Activated CD4-positive, alpha-beta T cell treated with anti-CD3 and anti-CD28 coated beads, Interleukin-2, amount 50 U/mL, for 48 hours (primary cell): Measurements from ENCODE around the gene IL1RL1.

Experiments
- DNase-seq, 2 experiments: peaks; one replicate each; pipeline ENCODE4 v3.0.0-alpha.2; 2020

The IL1RL1 gene

DNA sequence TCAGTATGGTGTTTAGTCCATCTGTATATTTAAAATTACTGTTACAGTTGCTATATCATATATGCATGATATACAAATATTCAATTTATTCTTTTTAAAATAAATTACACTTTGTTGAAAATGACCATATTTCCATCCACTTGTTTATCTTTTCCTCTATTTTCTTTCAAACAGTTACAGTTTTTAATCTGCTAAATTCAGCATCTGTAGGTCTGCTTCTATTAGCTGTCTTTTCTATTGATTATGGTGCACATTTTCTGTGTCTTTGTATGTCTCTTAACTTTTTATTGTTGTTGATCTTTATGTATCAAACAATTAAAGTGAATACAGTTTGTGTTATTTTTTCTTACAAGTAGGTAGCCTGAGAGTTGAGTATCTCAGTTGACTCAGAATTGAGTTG is 72.4 kb downstream of the IL1RL1 start:
- no peak for DNase-seq

DNA sequence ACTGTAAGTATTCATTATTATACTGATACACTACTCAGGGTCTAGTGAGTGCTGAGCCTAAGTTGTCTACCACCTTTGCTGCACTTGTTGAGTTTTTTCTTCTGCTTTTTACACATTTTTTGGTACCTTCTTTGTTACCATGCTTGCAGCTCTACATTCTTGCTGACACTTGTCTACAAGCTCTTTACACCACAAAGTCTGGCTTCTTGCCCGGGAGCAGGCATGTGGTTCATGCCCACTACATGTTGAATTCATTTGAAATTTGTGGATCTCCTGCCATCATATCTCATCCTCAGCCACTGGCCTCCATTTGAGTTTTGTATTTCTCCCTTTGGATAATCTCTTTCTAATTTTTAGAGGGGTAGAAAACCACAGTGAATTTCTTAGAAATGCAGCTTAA is 74.2 kb downstream of the IL1RL1 start:
- DNase-seq: no peak

DNA sequence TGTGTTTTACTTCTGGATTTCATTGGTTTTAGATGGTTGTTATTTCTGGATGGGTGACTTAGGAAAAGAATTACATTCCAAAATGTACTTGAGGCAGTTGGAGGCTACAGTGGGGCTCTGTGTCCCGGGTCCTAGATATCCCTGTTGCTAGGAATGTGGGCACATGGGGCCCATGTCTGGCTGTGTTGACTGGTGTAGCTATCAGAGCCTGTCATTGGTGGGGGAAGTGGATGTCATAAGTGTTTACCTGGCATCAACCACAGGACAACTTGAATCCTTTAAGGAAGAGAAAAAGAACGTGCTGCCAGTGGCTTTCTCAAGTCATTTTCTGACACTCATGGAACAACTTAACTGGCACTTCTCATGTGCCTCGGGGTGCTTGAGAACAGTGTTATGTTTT is 74.6 kb downstream of the IL1RL1 start:
- DNase-seq: no peak

DNA sequence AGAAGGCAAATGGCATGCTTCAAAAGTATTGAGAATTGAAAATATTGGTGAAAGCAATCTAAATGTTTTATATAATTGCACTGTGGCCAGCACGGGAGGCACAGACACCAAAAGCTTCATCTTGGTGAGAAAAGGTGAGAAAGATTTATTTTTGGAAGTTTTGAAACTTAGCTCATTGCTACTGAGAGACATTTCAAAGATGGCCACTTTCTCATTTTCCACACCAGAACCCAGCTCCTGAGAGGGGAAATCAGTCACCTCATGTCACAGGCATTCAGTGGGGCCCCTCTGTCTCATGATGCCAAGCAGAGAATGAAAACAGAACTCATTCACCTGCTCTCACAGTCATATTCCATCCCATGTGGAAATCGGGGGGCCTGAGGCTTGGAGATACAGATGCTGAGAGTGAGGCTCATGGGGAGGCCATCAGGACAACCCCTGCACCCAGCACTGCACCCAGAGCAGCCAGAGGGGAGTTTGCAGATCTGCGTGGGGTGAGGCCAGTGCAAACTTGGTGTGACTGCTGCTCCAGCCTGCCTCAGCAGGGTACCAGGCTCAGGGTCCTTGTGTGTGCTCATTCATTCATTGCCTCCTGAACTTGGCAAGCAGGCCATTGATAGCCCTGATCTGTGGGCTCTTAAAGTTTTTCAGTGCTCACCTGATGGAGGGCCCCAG is 75.6 kb downstream of the IL1RL1 start:
- no peak for DNase-seq

DNA sequence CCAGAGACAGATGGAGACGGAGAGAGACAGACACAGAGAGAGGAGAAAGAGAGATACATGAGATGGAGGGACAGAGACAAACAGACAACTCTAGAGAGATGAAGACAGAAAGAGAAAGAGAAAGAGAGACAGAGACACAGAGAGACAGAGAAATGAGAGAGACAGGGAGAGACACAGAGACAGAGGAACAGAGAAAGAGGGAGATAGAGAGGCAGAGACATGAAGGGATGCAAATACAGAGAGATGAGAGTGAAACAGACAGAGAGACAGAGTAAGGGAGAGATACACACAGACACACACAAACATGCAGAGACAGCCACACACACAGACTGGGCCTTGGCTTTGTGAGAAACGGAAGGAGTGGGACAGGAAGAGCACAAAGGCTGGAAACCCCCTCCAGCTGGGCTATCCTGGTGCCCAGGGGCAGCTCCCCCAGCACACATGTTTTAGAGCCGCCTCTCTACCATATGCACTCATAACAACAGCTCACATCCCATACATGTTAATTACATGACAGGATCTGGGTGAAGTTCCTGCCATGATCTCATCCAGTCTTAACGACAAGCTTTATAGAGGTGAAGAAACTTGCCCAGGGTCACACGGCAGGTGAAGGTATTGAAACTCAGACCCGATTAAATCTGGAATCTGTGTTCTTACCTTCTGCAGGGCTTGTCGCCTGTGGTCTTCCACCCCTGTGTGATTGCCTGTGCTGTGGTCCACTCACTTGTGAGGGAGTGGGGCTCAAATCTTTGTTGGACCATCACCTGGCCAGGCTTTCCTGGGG is 76.6 kb downstream of the IL1RL1 start:
- no peak for DNase-seq

DNA sequence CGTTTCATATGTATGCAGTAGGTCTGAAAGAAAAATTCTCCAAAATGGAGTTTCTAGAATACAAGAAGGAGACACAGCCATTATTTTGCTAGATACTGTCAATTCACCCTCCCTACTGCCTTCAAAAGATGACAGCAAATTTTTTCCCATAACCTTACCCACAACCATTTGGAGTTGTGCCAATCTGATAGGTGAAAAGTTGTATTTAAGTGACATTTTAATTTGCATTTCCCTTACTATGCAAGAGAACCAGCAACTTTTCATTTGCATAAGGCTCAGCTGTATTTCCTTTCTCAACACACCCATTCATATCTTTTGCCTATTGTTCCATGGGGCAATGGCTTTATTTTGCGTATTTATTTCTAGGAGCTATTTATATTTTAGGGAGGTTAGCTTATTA is 80.2 kb downstream of the IL1RL1 start:
- no peak for DNase-seq

DNA sequence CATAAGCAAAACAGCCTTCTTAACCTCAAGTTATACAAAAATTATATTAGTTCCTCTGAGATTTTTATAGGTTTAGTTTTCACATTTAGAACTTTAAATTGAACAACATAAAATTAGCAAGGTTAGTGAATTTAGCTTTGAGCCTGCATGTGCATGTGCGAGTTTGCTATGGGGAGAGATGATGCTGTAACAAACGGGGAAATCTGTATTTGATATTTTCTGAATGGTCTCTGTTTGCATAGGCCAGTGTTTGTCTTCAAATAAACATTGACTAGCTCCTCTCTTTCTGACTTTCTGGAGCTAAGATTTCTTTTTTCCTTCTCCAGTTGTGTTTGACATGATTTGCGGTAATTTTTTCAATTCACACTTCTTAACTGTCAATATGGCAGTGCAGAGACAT is 80.7 kb downstream of the IL1RL1 start:
- DNase-seq: no peak

DNA sequence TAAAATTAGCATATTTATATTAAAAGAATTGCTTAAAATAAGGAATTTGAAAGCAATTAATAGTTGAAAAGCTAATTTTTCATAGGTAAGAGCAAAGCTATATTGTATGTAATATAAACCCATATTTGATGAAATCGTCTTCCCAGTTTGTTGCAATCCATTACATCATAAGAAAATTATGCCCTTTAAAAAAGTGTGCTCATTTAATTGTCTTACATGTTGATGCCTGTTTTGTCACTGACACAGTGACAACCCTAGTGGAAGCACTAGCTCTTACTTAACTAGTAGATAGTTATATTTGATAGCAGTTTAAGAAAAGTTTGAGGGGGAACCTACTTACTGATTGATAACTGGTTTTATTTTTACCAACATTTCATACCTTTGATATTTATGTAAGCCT is 81.6 kb downstream of the IL1RL1 start:
- no peak for DNase-seq

DNA sequence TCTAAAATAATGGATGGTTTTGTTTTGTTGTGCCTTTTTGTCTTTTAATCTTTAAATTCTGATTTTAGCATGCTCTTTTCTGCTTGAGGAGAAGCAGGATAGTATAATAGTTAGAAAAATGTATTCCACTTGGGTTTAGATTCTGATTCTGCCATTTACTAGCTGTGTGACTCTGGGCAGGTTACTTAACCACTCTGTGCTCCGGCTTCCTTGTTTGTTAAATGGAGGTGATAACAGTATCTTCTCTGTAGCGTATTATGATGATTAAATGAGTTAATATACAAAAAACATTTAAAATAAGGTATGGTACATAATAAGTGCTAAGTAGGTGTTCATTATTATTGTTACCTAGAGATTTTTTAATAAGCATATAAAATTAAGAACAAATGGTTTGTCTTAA is 84.6 kb downstream of the IL1RL1 start:
- no peak for DNase-seq

DNA sequence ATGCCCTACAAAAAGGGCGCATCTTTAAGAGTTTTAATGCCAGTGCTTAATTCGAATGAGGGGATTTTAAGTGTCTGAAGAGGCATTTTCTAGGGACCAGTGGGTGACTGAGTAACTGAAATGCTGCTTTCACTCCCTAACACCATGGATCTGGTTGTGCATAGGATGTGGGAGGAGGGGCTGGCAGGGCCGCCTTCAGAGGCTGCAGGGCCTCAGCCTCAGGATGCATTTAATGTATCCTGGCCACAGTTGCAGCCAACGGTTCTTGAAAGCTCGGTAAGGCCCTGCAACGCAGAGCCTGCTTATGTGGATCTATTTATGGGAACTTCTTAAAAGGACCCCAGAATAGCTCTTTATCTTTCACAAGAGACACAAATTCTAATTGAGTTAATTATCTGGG is 85.8 kb downstream of the IL1RL1 start:
- DNase-seq: no peak

DNA sequence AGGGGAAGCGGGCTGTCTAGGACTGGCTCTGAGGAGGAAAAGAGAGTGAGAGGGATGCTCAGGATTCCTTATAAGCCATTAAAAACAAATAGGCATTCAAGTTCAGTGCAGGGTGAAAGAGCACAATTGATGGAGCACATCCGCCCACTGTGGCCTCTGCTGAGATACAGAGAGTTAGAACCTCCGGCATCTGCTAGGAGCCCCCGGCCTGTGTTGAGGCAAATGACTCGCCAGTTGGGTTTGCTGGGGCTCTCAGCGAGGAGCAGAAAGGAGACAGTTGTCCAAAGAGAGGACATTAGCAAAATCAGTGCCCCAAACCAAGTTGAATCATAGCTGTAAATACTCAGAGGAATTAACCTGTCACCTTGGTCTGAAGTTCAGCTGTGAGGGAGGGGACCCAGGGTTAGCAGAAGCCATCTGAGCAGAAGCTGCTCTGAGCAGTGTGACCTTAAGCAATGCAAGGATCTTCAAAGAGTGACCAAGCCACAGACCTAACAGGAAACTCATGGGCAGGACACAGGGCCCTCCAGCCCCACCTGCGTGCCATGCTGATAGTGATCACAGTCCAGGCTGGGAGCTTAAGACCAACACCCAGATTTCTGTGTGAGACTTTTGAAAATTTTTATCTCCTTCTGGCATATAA is 88.3 kb downstream of the IL1RL1 start:
- DNase-seq: no peak

DNA sequence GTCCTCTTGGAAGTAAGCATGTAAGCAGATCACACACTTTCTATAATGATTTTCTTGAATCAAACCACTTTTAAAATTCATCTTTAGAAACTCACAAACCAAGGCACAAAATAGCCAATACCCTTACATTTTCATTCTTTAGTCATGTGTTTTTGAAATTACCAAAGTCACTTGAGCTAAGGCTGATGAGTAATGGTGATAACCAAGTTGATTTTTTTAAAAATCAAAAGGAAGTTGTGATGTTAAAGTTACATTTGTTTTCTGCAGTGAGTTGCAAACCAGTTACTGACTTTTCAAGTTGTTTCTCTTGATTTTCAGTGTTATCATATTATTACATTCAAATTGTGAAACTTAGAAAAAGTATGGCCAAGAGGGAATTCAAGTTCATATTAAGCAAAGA is 90.1 kb downstream of the IL1RL1 start:
- DNase-seq: no peak
